ENCODE results near the gene GRHPR. TPM values are rescaled to one million over a fixed set of nuclear protein-coding genes. Genes with fewer than 3 reads are reported as not detected.

Gene GRHPR
- total and polyA plus RNA-seq, 2 of the 4 experiments (the other 2 are of a cell fraction): 182 to 191 TPM

- Histone ChIP-seq H3K14ac (replicated peaks; ENCODE audit: low read depth, low read length) (peak overlapping the region; percentile 84), H3K27me3 (ENCODE audit: control insufficient read depth, insufficient read depth, low read length) (no peaks in the 10 kb centered on the region), H3K9ac (ENCODE audit: low read depth, low read length) (peak overlapping the region; percentile 55; the same call in 1 of the 2 replicates), H2BK20ac (ENCODE audit: low read depth, low read length) (no peak overlapping the region), H4K8ac (ENCODE audit: low read depth in 2 of 2, low read length in 2 of 2) (peak overlapping the region in 1 of 2 experiments; percentile 25; a peak in 1 of 4 replicates), H4K20me1 (ENCODE audit: insufficient read depth, low read length) (peaks cover 7% of the 10 kb centered on the region; the same call in 1 of the 2 replicates), H3K4me3 (ENCODE audit: insufficient read depth, low read depth, low read length) (peak overlapping the region; percentile 76), H3K4me1 (ENCODE audit: control insufficient read depth, insufficient read depth, low read length) (no peaks in the 10 kb centered on the region; the same call in none of the 2 replicates), H2AK9ac (replicated peaks; ENCODE audit: low read depth, low read length, poor library complexity) (peak overlapping the region; percentile 47), H2AK5ac (ENCODE audit: low read depth, low read length) (peak overlapping the region; percentile 72; the same call in 1 of the 2 replicates), H3K9me1 (ENCODE audit: insufficient read depth, low read length) (no peaks in the 10 kb centered on the region; the same call in 1 of the 2 replicates), H2BK5ac (ENCODE audit: low read depth, low read length, poor library complexity, severe bottlenecking) (no peak overlapping the region), H4K5ac (ENCODE audit: low read depth, low read length) (no peak overlapping the region), H3K79me1 (ENCODE audit: low read depth in 1 of 2, low read length in 2 of 2) (peaks cover 0 to 40% of the 10 kb centered on the region in 2 experiments; a peak in 2 of 4 replicates), H3K18ac (ENCODE audit: low read depth, low read length) (no peak overlapping the region), H3K9me3 (ENCODE audit: control insufficient read depth, insufficient read depth, low read length) (no peaks in the 10 kb centered on the region), H2BK15ac (ENCODE audit: low read depth, low read length) (no peak overlapping the region), H2BK120ac (ENCODE audit: low read depth, low read length) (no peak overlapping the region), H4K91ac (ENCODE audit: insufficient read depth, low read depth, low read length) (no peak overlapping the region), H3K4me2 (ENCODE audit: low read depth, low read length) (peak overlapping the region; percentile 80), H2AFZ (replicated peaks; ENCODE audit: low read length, poor library complexity) (no peak overlapping the region), H3K36me3 (ENCODE audit: control insufficient read depth, insufficient read depth, low read length) (no peaks in the 10 kb centered on the region), H3K56ac (ENCODE audit: extremely low read depth, insufficient read depth, low read length) (peak overlapping the region; percentile 40; the same call in 1 of the 2 replicates), H3K27ac (ENCODE audit: insufficient read depth, low read length) (no peak overlapping the region), H3K4ac (ENCODE audit: low read depth, low read length) (peak overlapping the region; percentile 56; the same call in 1 of the 2 replicates), H3K23ac (ENCODE audit: low read depth, low read length) (no peak overlapping the region)
- WGBS, 2 experiments (ENCODE audit: extremely low coverage in 2 of 2, insufficient read length in 1 of 2): no CpG with 5 or more reads among the region's 3 CpGs
- in situ Hi-C loops (cut with MboI; ENCODE audit: low sequenced_read_pairs) (no loop called here), dilution Hi-C loops (cut with HindIII; ENCODE audit: low sequenced_read_pairs, unreplicated experiment) (no loop called here), intact Hi-C loops (cut with micrococcal nuclease) (loop anchor here (5.0 kb wide), 1 partner anchor 47 kb away; no protein-coding TSS in a partner anchor)
- POLR2A ChIA-PET (ENCODE audit: unreplicated experiment): no interaction called here
- DNase-seq (no peak), ATAC-seq (ENCODE audit: low read depth) (no peak)
- TF ChIP-seq CHD1 (IDR thresholded peaks at IDR 0.05; ENCODE audit: low read depth, low read length): no peak
- TF ChIP-seq, protein P1, sequence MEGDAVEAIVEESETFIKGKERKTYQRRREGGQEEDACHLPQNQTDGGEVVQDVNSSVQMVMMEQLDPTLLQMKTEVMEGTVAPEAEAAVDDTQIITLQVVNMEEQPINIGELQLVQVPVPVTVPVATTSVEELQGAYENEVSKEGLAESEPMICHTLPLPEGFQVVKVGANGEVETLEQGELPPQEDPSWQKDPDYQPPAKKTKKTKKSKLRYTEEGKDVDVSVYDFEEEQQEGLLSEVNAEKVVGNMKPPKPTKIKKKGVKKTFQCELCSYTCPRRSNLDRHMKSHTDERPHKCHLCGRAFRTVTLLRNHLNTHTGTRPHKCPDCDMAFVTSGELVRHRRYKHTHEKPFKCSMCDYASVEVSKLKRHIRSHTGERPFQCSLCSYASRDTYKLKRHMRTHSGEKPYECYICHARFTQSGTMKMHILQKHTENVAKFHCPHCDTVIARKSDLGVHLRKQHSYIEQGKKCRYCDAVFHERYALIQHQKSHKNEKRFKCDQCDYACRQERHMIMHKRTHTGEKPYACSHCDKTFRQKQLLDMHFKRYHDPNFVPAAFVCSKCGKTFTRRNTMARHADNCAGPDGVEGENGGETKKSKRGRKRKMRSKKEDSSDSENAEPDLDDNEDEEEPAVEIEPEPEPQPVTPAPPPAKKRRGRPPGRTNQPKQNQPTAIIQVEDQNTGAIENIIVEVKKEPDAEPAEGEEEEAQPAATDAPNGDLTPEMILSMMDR (conservative IDR thresholded peaks at IDR 0.05; ENCODE audit: low read depth, low read length): no peak
- TF ChIP-seq FOS (IDR thresholded peaks at IDR 0.05; ENCODE audit: low read depth, low read length): no peak
- TF ChIP-seq CEBPB (IDR thresholded peaks at IDR 0.05; ENCODE audit: low read depth, low read length): no peak
- TF ChIP-seq RAD21 (IDR thresholded peaks at IDR 0.05; ENCODE audit: low read length): no peak
- TF ChIP-seq, protein P2, sequence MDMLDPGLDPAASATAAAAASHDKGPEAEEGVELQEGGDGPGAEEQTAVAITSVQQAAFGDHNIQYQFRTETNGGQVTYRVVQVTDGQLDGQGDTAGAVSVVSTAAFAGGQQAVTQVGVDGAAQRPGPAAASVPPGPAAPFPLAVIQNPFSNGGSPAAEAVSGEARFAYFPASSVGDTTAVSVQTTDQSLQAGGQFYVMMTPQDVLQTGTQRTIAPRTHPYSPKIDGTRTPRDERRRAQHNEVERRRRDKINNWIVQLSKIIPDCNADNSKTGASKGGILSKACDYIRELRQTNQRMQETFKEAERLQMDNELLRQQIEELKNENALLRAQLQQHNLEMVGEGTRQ (IDR thresholded peaks at IDR 0.05; ENCODE audit: low read depth, low read length): no peak
- TF ChIP-seq POLR2A (IDR thresholded peaks at IDR 0.05; ENCODE audit: low read depth, low read length): no peak
- BruUV-seq (replicated peaks): TSS peak; percentile 37
- CTCF ChIA-PET: no interaction called here
Observed at GRCh38 chr9:37464006-37464405, 41.5 kb downstream of the GRHPR start.
